ENCODE results near the gene ABHD17A. TPM values are rescaled to one million over a fixed set of nuclear protein-coding genes. Genes with fewer than 3 reads are reported as not detected.
A peak's percentile ranks its signal among the peaks of the same experiment; 100 is the strongest.
"Not testable (repeated sequence)": the region's sequence is repeated elsewhere in the genome, so short reads cannot be mapped to it uniquely, and the experiment has no call there.

Gene ABHD17A
- total and polyA plus RNA-seq, 7 experiments from 2014 or later, result 92.9 to 175 (median 135) TPM

DNA sequence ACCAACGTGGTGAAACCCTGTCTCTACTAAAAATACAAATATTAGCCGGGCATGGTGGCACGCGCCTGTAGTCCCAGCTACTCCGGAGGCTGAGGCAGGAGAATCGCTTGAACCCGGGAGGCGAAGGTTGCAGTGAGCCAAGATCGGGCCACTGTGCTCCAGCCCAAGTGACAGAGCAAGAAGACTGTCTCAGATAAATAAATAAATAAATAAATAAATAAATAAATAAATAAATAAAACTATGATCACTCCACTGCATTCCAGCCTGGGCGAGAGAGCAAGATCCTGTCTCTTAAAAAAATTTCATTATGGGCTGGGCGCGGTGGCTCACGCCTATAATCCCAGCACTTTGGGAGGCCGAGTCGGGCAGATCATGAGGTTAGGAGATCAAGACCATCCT, 1.1 kb upstream of the ABHD17A start:
- peak overlapping the region in 1 of 10 donors; percentile 49 for H3K4me3 Mint-ChIP-seq
- peaks cover 3 to 13% (median 4%) of the 10 kb centered on the region in 5 donors for H3K36me3 Mint-ChIP-seq
- H3K36me3 ChIP-seq (ENCODE audit: control insufficient read depth in 2 of 3, insufficient read depth in 3 of 3, low read length in 3 of 3); DNase-seq; H3K4me3 ChIP-seq (ENCODE audit: low read length); H3K27ac ChIP-seq (ENCODE audit: low read depth, low read length); CTCF ChIA-PET; H3K27me3 Mint-ChIP-seq; intact Hi-C loops (cut with micrococcal nuclease); H3K9me3 ChIP-seq (ENCODE audit: control insufficient read depth in 2 of 3, low read length in 3 of 3); H3K27me3 ChIP-seq (ENCODE audit: control insufficient read depth in 2 of 2, insufficient read depth in 2 of 2, low read length in 2 of 2); H3K9me3 Mint-ChIP-seq; ATAC-seq: not testable (repeated sequence)
- POLR2A ChIA-PET, result interaction anchor here (1.2 to 5.0 kb wide), 4 partner anchors 10 to 19 kb away, joined by 3 to 57 read pairs (median 10); partner anchors contain the start of genes ADAT3 and SCAMP4
- H3K27ac Mint-ChIP-seq, result peak overlapping the region in 1 of 9 donors; percentile 97
- peaks cover 21 to 40% (median 34%) of the 10 kb centered on the region in 7 donors for H3K4me1 Mint-ChIP-seq
- peaks cover 16 to 23% of the 10 kb centered on the region in 2 donors for H3K4me1 ChIP-seq (ENCODE audit: control insufficient read depth in 2 of 2, insufficient read depth in 2 of 2, low read length in 2 of 2)

DNA sequence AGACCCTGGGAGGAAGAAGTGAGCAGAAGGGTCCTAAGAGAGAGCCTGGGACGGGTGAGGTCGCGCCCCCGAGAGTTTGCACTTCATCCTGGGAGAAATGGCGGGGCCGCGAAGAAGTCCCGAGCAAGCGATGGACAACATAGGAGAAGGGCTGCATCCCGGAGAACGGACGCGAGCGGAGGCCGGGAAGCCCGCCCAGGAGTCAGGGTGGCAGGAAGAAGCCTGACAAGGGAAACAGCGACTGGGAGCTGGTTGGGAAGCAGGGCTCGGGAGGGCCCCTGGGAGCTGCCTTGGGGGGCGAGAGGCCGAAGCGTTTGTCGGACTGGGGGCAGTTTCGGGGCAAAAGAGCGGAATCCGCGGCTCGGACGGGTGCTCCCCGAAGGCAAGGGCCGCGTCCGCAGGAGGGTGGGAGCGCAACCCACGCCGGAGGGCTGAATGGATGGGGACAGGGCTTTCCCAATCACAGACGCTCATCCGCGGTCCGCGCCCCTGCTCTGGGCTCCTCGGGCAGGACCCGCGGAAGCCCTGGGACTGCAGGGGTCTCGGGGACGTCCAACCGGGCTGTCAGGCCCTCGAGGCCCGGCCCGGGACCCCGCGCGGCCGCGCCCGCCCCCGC, 469 bp downstream of the ABHD17A start:
- peak overlapping the region; percentile 96 to 100 (median 98) for H3K27ac Mint-ChIP-seq
- no peaks in the 10 kb centered on the region for H3K27me3 Mint-ChIP-seq
- H3K36me3 Mint-ChIP-seq, result peaks cover 3 to 13% (median 4%) of the 10 kb centered on the region in 5 donors
- CTCF ChIA-PET, result interaction anchor here (1.1 kb wide), 1 partner anchor 9 kb away, joined by 3 read pairs; no protein-coding TSS in a partner anchor
- DNase-seq (no peak), ATAC-seq (no peak)
- Histone ChIP-seq H3K27me3 (ENCODE audit: control insufficient read depth in 2 of 2, insufficient read depth in 2 of 2, low read length in 2 of 2) (no peaks in the 10 kb centered on the region), H3K27ac (ENCODE audit: low read depth, low read length) (peak overlapping the region; percentile 86), H3K4me1 (ENCODE audit: control insufficient read depth in 2 of 2, insufficient read depth in 2 of 2, low read length in 2 of 2) (peaks cover 22 to 31% of the 10 kb centered on the region in 2 donors), H3K4me3 (ENCODE audit: low read length) (peak overlapping the region; percentile 73), H3K36me3 (ENCODE audit: control insufficient read depth in 2 of 3, insufficient read depth in 3 of 3, low read length in 3 of 3) (peaks cover 0 to 20% (median 0%) of the 10 kb centered on the region in 3 experiments), H3K9me3 (ENCODE audit: control insufficient read depth in 2 of 3, low read length in 3 of 3) (no peaks in the 10 kb centered on the region)
- H3K4me1 Mint-ChIP-seq, result peaks cover 21 to 38% (median 33%) of the 10 kb centered on the region in 7 donors
- H3K4me3 Mint-ChIP-seq, result peak overlapping the region; percentile 92 to 100 (median 99)
- peaks cover 0 to 2% (median 0%) of the 10 kb centered on the region in 11 donors for H3K9me3 Mint-ChIP-seq
- intact Hi-C loops (cut with micrococcal nuclease), result loop anchor here (1.0 kb wide), 7 partner anchors 9 to 176 kb away; partner anchors contain the start of genes ADAT3 (in 1 of the 2), REXO1 (in 1 of the 2) and SCAMP4 (in 1 of the 2)
- POLR2A ChIA-PET, result interaction anchor here (0.6 to 5.0 kb wide), 7 partner anchors 8 to 1176 kb away, joined by 3 to 57 read pairs (median 7); partner anchors contain the start of genes ADAT3 and SCAMP4

DNA sequence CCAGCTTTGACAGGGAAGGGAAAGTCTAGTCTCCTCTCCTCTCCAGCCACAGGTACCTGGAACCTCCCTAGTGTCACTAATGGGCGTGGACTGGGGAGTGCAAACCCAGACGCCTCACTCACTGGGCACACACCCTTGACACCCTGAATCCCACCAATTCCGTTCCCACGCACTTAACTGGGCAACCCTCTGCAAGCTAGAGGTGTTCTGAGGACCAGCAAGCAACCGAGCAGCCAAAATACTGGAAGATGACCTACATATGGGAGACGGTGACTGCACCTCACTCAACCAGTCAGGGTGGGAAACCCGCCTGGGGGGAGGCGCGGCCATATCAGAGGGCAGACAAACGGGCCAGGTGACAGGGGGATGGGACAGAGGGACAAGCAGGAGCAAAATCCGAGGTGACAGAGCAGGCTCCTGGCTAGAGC, 991 bp downstream of the ABHD17A start:
- Mint-ChIP-seq H3K9me3 (peaks cover 0 to 2% (median 0%) of the 10 kb centered on the region in 11 donors), H3K36me3 (peaks cover 3 to 13% (median 4%) of the 10 kb centered on the region in 5 donors), H3K4me3 (peak overlapping the region; percentile 92 to 100 (median 99)), H3K27me3 (no peaks in the 10 kb centered on the region), H3K27ac (peak overlapping the region; percentile 96 to 100 (median 98)), H3K4me1 (peaks cover 21 to 38% (median 33%) of the 10 kb centered on the region in 7 donors)
- intact Hi-C loops (cut with micrococcal nuclease), result loop anchor here in 1 of 2 donors (1.0 kb wide), 1 partner anchor 8 kb away; no protein-coding TSS in a partner anchor
- Histone ChIP-seq H3K4me1 (ENCODE audit: control insufficient read depth in 2 of 2, insufficient read depth in 2 of 2, low read length in 2 of 2) (peaks cover 22 to 31% of the 10 kb centered on the region in 2 donors), H3K9me3 (ENCODE audit: control insufficient read depth in 2 of 3, low read length in 3 of 3) (no peaks in the 10 kb centered on the region), H3K4me3 (ENCODE audit: low read length) (peak overlapping the region; percentile 73), H3K27ac (ENCODE audit: low read depth, low read length) (peak overlapping the region; percentile 86), H3K36me3 (ENCODE audit: control insufficient read depth in 2 of 3, insufficient read depth in 3 of 3, low read length in 3 of 3) (peaks cover 0 to 20% (median 0%) of the 10 kb centered on the region in 3 experiments), H3K27me3 (ENCODE audit: control insufficient read depth in 2 of 2, insufficient read depth in 2 of 2, low read length in 2 of 2) (no peaks in the 10 kb centered on the region)
- DNase-seq, result peak in 3 of 9 donors; percentile 36 to 50 (median 37)
- ATAC-seq, result peak; percentile 8
- POLR2A ChIA-PET, result interaction anchor here (0.8 to 5.0 kb wide), 7 partner anchors 8 to 732 kb away, joined by 3 to 57 read pairs (median 8); no protein-coding TSS in a partner anchor
- CTCF ChIA-PET, result no interaction called here

DNA sequence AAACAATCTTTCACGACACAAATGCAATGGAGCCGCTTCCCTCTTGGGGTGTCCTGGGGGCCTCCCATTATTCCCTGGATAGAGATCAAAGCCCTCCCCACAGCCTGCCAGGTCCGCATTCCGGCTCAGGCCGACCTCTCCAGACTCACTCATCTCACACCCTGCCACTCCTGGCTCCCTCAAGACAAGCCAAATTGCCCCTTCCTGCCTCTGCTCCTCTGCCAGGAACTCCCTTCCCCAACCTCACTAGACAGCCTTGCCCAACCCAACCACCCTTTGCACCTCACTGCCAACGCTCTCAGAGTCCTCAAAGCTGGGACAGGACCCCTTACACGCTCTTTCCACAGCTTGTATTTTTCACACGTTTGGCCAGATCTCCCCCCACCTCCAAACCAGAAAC, 1.5 kb downstream of the ABHD17A start:
- peak overlapping the region; percentile 73 for H3K4me3 ChIP-seq (ENCODE audit: low read length)
- intact Hi-C loops (cut with micrococcal nuclease), result loop anchor here in 1 of 2 donors (1.0 kb wide), 1 partner anchor 7 kb away; no protein-coding TSS in a partner anchor
- no peaks in the 10 kb centered on the region for H3K27me3 Mint-ChIP-seq
- peak overlapping the region; percentile 96 to 100 (median 98) for H3K27ac Mint-ChIP-seq
- DNase-seq (peak in 2 of 9 donors; percentile 33 to 36), ATAC-seq (no peak)
- H3K27ac ChIP-seq (ENCODE audit: low read depth, low read length), result peak overlapping the region; percentile 86
- no peaks in the 10 kb centered on the region for H3K27me3 ChIP-seq (ENCODE audit: control insufficient read depth in 2 of 2, insufficient read depth in 2 of 2, low read length in 2 of 2)
- H3K9me3 Mint-ChIP-seq, result peaks cover 0 to 2% (median 0%) of the 10 kb centered on the region in 11 donors
- H3K4me1 Mint-ChIP-seq, result peaks cover 21 to 38% (median 33%) of the 10 kb centered on the region in 7 donors
- CTCF ChIA-PET, result no interaction called here
- POLR2A ChIA-PET, result interaction anchor here (0.8 to 5.0 kb wide), 6 partner anchors 7 to 732 kb away, joined by 3 to 57 read pairs (median 11); partner anchors contain the start of gene CIRBP
- peaks cover 22 to 31% of the 10 kb centered on the region in 2 donors for H3K4me1 ChIP-seq (ENCODE audit: control insufficient read depth in 2 of 2, insufficient read depth in 2 of 2, low read length in 2 of 2)
- H3K36me3 Mint-ChIP-seq, result peaks cover 3 to 13% (median 4%) of the 10 kb centered on the region in 5 donors
- peaks cover 0 to 20% (median 0%) of the 10 kb centered on the region in 3 experiments for H3K36me3 ChIP-seq (ENCODE audit: control insufficient read depth in 2 of 3, insufficient read depth in 3 of 3, low read length in 3 of 3)
- no peaks in the 10 kb centered on the region for H3K9me3 ChIP-seq (ENCODE audit: control insufficient read depth in 2 of 3, low read length in 3 of 3)
- peak overlapping the region; percentile 92 to 100 (median 99) for H3K4me3 Mint-ChIP-seq

DNA sequence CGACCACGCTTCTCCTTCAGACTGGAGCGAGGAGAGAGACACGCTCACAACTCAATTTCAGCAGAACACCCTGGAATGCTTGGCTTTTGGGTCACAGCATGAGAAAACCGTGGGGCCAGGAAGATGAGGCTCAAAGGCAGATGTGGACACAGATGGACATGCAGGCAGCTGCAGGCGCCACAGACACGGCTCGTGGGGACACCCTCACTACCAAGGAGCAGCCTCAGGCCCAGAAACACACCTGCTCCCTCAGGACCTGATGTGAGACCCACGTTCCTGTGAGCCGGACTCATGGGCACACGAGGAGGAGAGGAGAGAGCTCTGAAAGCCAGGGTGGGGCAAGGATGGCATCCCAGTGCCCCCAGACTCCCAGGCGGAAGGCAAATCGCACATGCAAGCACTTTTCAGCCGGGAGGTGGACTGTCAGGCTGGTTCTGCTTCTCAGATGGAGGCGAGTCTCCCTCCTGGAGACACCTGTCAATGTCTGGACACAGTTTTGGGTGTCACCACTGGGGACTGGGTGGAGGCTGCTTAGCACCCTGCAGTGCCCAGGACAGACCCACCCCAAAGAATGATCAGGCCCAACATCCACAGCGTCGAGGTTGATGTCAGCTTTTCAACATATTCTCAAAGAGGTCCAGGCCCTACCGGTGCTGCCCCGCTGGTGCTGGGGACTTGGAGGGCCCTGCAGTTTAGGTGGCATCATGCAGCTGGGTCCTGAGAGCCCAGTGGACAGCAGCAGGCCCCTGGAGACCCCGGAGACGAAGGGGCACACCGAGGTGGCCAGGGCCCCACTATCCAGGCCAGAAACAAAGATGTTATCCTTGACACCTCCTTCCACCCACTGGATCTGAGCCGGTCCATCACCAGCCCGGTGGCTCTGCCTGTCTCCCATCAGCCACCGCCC, 2.3 kb downstream of the ABHD17A start:
- intact Hi-C loops (cut with micrococcal nuclease), result loop anchor here in 1 of 2 donors (1.0 kb wide), 1 partner anchor 22 kb away; the partner anchor contains the start of genes ADAT3 and SCAMP4
- no peaks in the 10 kb centered on the region for H3K27me3 ChIP-seq (ENCODE audit: control insufficient read depth in 2 of 2, insufficient read depth in 2 of 2, low read length in 2 of 2)
- peak overlapping the region; percentile 92 to 100 (median 99) for H3K4me3 Mint-ChIP-seq
- H3K36me3 ChIP-seq (ENCODE audit: control insufficient read depth in 2 of 3, insufficient read depth in 3 of 3, low read length in 3 of 3), result peaks cover 0 to 22% (median 0%) of the 10 kb centered on the region in 3 experiments
- no peaks in the 10 kb centered on the region for H3K27me3 Mint-ChIP-seq
- H3K4me1 Mint-ChIP-seq, result peaks cover 21 to 38% (median 33%) of the 10 kb centered on the region in 7 donors
- no peak for ATAC-seq
- DNase-seq, result no peak
- ChIA-PET POLR2A (interaction anchor here (0.6 to 5.0 kb wide), 9 partner anchors 13 to 733 kb away, joined by 3 to 57 read pairs (median 5); partner anchors contain the start of gene CIRBP), CTCF (interaction anchor here (0.5 to 0.6 kb wide), 2 partner anchors 135 to 142 kb away, joined by 3 to 5 read pairs; no protein-coding TSS in a partner anchor)
- H3K4me1 ChIP-seq (ENCODE audit: control insufficient read depth in 2 of 2, insufficient read depth in 2 of 2, low read length in 2 of 2), result peaks cover 22 to 31% of the 10 kb centered on the region in 2 donors
- H3K9me3 ChIP-seq (ENCODE audit: control insufficient read depth in 2 of 3, low read length in 3 of 3), result no peaks in the 10 kb centered on the region
- H3K36me3 Mint-ChIP-seq, result peaks cover 3 to 13% (median 4%) of the 10 kb centered on the region in 5 donors
- H3K27ac ChIP-seq (ENCODE audit: low read depth, low read length), result peak overlapping the region; percentile 86
- H3K4me3 ChIP-seq (ENCODE audit: low read length), result peak overlapping the region; percentile 73
- peak overlapping the region; percentile 96 to 100 (median 98) for H3K27ac Mint-ChIP-seq
- H3K9me3 Mint-ChIP-seq, result peaks cover 0 to 2% (median 0%) of the 10 kb centered on the region in 11 donors
